Measurements from ENCODE around the gene MYBPH.

- TF ChIP-seq POLR2A (IDR thresholded peaks at IDR 0.05), result no peak
- TF ChIP-seq, protein P1, sequence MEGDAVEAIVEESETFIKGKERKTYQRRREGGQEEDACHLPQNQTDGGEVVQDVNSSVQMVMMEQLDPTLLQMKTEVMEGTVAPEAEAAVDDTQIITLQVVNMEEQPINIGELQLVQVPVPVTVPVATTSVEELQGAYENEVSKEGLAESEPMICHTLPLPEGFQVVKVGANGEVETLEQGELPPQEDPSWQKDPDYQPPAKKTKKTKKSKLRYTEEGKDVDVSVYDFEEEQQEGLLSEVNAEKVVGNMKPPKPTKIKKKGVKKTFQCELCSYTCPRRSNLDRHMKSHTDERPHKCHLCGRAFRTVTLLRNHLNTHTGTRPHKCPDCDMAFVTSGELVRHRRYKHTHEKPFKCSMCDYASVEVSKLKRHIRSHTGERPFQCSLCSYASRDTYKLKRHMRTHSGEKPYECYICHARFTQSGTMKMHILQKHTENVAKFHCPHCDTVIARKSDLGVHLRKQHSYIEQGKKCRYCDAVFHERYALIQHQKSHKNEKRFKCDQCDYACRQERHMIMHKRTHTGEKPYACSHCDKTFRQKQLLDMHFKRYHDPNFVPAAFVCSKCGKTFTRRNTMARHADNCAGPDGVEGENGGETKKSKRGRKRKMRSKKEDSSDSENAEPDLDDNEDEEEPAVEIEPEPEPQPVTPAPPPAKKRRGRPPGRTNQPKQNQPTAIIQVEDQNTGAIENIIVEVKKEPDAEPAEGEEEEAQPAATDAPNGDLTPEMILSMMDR (IDR thresholded peaks at IDR 0.05), result no peak
These were observed 24.4 kb upstream of the MYBPH start for GRCh38 chr1:203199816-203200571.
